ENCODE data around the gene TBC1D16.

DNA sequence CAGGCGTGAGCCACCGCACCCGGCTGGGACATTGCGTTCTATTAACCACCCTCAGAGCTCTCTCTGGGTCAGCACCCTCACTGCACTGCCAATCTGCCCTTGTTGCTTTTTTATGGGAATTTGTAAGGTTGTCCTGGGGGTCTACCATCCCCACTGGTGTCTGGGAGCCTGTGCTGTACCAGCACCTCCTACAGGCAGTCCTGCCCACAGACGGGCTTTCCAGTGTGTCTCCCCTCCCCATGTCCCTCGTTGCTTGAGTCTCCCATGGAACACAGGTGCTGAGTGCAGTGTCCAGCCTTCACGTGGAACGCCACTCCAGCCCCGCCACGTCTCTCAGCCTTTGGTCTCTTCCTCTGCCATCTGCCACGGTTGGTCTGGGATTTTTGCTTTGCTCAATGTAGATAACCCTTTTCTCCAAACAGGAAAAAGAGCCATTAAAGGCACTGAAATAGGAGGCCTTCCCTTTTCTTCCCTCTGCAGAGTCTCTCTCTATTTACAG is 128.4 kb downstream of the TBC1D16 start:
- TF ChIP-seq, protein P1, sequence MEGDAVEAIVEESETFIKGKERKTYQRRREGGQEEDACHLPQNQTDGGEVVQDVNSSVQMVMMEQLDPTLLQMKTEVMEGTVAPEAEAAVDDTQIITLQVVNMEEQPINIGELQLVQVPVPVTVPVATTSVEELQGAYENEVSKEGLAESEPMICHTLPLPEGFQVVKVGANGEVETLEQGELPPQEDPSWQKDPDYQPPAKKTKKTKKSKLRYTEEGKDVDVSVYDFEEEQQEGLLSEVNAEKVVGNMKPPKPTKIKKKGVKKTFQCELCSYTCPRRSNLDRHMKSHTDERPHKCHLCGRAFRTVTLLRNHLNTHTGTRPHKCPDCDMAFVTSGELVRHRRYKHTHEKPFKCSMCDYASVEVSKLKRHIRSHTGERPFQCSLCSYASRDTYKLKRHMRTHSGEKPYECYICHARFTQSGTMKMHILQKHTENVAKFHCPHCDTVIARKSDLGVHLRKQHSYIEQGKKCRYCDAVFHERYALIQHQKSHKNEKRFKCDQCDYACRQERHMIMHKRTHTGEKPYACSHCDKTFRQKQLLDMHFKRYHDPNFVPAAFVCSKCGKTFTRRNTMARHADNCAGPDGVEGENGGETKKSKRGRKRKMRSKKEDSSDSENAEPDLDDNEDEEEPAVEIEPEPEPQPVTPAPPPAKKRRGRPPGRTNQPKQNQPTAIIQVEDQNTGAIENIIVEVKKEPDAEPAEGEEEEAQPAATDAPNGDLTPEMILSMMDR (IDR thresholded peaks at IDR 0.05 in 4 of 5, conservative IDR thresholded peaks at IDR 0.05 in 1 of 5) = no peak
- no peak for TF ChIP-seq POLR2A (IDR thresholded peaks at IDR 0.05)

All from gastrocnemius medialis (tissue), 4 donors.